GM18505 (cell line): Measurements from ENCODE around the gene CASP9.
"Not testable (repeated sequence)": the region's sequence is repeated elsewhere in the genome, so short reads cannot be mapped to it uniquely, and the experiment has no call there.

Source experiments
- ATAC-seq: cut with Tn5 transposase; IDR thresholded peaks from one replicate; pipeline ENCODE4 v1.9.1; 2021; ENCODE audit not compliant: unreplicated experiment
- POLR2A ChIP-seq: IDR thresholded peaks from 4 replicates; pipeline ENCODE4 v1.6.1; 2011; ENCODE audit warnings: borderline replicate concordance; ENCODE audit not compliant: insufficient read depth, insufficient read length; ENCODE audit errors: extremely low read depth

CASP9 gene

DNA sequence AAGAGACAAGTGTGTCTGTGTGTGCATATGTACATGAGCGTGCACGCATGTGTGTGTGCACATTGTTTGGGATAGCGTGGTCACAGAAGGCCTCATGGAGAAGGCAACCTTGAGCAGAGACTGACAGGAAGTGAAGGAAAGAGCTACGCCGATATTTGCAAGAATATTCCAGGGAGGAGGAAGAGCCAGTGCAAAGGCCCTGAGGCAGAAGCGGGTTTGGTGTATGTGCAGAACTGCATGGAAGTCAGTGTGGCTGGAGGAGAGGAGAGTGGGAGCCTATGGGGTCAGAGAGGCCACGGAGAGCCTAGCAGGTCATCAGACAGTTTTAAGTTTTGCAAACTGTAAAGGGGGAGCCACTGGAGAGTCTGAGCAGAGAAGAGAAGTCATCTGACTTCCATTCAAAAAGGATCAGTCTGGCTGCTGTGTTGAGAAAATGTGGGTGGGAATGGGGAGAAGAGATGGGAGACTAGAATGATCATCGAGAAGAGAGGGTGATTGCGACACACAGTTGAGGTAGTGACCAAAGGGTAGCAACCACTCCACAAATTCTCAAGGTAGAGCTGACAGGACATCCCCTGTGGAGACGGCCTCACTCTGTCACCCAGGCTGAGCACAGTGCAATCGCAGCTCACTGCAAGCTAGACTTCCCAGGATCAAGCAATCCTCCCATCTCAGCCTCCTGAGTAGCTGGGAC is 44.2 kb downstream of the CASP9 start:
- ATAC-seq, result no peak
- no peak for TF ChIP-seq POLR2A

DNA sequence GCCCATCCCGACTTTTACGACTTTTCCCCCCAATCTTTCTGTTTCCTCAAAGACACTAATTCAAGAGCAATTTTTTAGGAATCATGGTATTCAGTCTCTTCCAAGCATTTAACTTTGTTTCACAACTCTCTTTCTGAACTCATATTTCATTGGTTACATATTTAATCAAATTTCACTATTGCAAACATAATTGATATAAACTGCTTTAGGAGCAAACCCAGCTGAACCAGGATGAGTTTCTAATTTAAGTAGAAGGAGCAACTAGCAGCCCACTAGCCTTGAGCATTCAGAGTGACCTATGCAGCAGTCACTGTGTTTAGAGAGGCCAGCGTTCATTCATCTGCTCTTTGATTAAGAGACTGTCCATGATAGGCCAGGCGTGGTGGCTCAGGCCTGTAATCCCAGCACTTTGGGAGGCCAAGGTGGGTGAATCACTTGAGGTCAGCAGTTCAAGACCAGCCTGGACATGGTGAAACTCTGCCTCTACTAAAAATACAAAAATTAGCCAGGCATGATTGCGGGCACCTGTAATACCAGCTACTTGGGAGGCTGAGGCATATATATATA is 46.3 kb downstream of the CASP9 start:
- no peak for ATAC-seq
- no peak for TF ChIP-seq POLR2A

DNA sequence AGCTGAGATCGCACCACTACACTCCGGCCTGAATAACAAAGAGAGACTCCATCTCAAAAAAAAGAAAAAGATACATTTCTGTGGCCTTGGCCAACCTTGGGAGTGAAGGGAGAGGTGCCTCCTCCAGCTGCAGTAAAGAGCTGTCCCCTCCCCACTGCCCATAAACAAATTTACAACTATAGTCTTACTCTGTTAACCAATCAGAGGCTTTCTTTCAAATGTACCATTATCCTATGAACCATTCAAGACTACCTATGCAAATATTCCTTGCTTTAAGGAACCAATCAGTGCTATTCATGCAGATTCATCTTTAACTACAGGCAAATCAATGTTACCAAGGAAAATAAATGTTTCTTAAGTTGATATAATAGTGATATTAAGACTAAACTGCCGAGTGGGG is 47.1 kb downstream of the CASP9 start:
- no peak for TF ChIP-seq POLR2A
- ATAC-seq, result no peak

DNA sequence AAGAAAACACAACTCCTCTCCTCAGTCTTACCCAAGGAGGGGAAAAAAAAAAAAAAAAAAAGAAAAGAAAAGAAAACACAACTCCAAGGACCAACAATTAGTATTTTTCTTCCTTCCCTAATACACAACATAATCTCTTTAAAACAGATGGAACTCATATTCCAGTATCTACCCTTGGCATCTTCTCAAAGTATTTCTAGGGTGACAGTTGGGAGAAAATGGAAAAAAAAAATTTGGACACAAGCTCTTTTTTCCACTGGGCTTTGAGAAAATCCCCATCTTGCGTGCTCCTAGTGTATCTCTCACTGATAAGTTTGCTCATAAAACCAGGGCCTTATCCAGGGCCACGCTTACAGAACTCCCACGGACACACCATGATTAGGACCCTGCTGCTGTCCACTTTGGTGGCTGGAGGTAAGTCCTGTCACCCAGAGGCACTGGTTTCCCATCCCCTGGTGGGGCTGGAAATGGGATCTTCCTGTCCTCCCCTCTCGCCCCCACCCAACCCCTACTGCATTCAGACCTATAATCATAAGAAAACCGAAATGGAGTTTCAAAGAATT is 48.2 kb downstream of the CASP9 start, which contains the start of gene CELA2B:
Gene CELA2B (plus strand): TSS at position 353 of the 563 bp plus-strand sequence. CDS start 22 bp downstream, at position 375.
- no peak for TF ChIP-seq POLR2A
- no peak for ATAC-seq

DNA sequence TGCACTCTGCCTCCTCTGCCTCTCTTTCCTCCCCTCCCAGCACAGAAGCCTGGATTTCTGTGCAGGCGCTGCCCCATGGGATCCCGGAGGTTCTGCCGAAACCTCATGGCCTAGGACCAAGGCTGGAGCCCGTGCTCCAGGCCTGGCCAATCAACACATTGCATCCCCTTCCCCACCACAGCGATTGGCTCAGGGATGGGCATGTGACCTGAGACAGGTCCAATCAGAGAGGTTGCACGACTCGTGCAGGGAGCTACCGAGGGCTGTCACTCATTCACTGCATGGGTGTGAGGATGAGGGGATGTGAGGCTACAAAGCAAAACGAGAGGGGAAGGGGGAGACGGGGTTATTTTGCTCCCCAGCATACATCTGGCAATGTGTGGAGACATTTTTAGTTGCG is 51.4 kb downstream of the CASP9 start:
- TF ChIP-seq POLR2A, result no peak
- no peak for ATAC-seq

DNA sequence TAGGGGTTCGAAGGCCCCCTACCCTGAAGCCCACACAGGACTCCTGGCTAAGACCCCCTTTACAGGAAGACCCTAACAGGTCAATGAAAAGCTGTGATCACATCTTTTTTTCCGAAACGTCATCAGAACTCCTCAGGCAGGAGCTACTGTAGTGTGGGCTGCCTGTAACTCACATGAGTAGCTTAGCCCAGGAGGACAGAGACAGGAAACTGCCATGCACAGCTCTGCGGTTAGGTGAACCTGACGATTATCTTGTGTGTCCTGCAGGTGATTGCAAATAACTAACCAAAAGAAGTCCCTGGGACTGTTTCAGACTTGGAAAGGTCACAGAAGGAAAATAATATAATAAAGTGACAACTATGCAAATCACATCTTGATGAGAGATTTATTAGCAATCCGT is 52.3 kb downstream of the CASP9 start:
- not testable (repeated sequence) for ATAC-seq

DNA sequence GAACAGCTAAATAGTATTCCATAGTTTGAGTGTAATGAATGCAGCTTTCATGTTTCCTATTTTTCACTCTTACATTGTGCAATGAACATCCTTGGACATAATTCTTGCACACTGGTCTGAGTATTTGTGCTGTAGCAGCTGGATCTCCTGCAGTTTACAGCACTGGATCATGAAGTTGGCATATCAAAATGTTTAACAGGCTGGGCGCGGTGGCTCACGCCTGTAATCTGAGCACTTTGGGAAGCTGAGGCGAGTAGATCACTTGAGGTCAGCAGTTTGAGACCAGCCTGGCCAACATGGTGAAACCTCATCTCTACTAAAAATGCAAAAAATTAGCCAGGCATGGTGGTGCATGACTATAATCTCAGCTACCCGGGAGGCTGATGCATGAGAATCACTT is 52.9 kb downstream of the CASP9 start:
- not testable (repeated sequence) for ATAC-seq

DNA sequence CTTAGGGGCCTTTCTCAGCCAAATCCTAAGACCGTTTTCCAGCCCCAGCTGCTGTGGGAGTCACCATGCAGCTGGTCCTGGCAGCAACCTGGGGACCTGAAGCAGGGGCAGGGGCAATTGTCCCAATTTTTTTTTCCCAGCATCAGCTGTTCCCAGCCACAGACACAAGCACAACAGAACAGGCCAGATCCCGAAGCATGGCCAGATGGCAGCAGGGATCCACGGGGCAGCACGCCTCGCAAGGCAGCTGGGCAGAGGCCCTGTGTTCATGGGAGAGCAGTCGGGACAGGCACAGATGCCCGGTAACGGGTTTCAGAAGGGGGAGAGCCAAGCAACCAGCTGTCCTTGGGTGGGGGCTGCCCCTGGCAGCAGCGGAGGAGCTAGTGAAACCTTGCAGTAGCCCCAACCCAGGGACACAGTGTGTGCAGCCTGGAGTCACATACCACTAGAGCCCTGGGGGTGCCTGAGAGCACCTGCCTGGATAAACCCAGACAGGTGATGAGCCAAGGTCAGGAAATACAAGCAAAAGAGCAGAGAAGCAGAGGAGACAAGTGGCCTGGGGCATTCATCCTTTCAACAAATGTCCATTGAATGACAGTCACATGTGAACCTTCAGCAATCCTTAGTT is 54.1 kb downstream of the CASP9 start:
- not testable (repeated sequence) for ATAC-seq

DNA sequence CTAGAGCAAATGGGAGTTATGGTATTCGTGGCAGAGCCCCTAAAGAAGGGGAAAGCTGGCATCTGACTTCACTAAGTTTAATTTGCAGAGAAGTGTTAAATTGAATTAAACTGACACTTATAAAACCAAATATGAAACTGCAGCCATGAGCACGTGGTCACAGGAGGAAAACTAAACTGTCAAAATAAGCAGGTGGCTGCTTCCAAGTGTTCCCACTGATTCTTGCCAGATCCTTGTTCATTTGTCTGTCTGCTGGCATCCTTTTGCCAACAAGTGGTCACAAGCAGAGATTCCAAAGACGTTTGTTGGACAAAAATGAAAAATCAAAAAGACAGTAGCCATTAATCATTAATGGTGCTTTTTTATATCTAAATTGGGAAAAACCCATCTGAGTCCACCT is 54.7 kb downstream of the CASP9 start:
- ATAC-seq, result no peak
- no peak for TF ChIP-seq POLR2A

DNA sequence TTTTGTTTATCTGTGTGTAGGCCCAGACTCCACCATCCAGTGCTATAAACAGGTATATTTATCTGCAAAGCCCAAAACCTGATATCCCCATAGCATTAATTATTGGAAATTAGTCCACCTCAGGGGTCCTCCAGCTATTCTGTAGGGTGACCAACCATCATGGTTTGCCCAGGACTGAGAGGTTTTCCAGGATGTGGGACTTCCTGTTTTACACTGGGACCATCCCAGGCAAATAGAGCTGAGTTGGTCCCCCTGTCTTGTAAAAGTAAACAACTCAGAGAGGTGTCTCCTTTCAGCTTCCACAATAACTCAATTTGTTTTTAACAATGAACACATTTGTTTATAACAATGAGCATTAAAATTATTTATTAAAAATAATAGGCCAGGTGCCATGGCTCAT is 55.9 kb downstream of the CASP9 start:
- no peak for TF ChIP-seq POLR2A
- no peak for ATAC-seq

DNA sequence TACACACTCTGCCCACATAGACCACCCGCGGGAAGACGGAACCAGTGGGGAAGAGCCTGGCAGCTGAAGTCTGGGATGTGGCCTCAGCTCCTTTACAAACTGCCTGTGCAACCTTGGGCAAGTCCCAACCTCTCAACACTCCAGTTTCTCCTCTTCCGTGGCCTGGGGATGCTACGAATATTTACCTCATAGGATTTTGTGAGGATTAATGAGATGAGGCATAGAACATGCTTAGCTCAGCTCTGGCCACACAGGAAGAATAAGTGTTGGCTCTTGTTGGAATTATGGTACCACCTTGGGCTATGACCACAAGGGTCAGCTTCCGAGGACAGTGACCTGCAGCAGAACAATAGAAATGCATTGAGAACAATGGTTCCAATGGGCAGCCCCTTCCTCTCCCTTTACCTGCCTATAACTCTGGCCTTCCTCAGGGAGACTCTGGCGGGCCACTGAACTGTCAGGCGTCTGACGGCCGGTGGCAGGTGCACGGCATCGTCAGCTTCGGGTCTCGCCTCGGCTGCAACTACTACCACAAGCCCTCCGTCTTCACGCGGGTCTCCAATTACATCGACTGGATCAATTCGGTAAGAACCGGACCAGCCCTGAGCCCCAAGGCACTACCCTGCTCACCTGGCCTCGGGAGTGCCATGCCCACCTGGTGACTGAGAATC is 56.9 kb downstream of the CASP9 start:
- not testable (repeated sequence) for ATAC-seq

DNA sequence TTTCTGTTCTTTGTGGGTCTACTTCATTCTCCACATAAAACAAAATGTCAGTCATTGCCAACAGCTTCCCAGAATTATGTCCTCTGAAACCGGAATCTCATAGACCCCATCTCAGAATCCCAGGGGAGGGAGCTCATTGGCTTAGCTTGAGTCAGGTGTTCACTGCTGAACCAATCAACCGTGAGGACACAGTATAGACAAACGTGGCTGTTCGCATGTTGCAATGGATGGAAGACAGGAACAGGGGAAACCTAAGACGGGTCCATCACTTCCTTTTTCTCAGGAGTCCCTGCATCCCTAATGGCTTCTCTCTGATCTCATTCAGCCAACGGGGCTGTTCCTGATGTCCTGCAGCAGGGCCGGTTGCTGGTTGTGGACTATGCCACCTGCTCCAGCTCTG is 58.3 kb downstream of the CASP9 start:
- no peak for TF ChIP-seq POLR2A

DNA sequence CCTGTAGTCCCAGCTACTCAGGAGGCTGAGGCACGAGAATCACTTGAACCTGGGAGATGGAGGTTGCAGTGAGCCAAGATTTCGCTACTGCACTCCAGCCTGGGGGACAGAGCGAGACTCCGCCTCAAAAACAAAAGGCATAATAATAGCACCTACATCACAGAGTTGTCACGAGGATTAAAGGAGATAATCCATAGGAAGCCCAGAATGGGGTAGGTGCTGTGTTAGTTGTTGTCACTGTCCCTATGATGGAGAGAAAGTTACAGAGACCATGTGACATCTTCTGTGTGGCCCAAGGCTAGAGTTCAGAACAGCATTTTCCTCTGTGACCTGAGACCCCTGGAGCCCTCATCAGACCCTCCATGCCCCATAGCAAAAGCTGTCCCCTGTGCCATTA is 60.1 kb downstream of the CASP9 start:
- not testable (repeated sequence) for ATAC-seq

More for the DNA sequence above, 58.3 kb downstream of the CASP9 start:
- no peak for ATAC-seq

DNA sequence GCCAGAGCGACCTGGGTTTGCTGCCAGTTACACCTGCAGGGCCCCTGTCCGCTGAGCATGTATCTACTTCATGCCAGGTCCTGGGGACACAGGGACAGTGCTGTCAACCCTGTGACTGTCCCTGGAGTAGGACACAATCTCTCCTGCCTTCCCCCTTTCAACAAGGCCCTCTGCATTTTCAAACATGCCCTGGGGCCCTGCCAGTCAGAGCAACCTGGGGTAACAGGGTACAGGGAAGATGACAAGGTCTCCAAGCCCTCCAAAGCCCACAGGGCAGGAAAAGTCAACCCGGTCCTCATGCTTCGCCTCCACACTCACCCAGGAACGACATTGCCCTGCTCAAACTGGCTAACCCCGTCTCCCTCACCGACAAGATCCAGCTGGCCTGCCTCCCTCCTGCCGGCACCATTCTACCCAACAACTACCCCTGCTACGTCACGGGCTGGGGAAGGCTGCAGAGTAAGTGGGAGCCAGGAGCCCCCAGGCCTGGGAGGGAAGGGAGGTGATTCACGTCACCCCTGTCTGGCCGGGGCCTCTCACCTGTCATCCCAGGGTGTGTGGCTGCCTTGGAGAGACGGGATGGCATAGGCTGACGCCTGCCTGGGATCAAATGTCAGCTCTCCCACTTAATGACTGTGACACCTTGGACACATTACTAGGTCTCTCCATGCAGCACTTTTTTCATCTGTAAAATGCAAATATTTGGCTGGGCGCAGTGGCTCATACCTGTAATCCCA is 60.8 kb downstream of the CASP9 start:
- ATAC-seq, result not testable (repeated sequence)
